Rectal smooth muscle tissue (tissue), 1 donor: ENCODE data around the gene DMBT1.
"Not testable (repeated sequence)": the region's sequence is repeated elsewhere in the genome, so short reads cannot be mapped to it uniquely, and the experiment has no call there.

Experiments
- H3K27ac ChIP-seq: one replicate; pipeline ENCODE4 v1.7.0; 2013; ENCODE audit warnings: low read depth, low read length, inconsistent platforms
- H3K27me3 ChIP-seq: one replicate; pipeline ENCODE4 v1.7.0; 2013; ENCODE audit warnings: low read length; ENCODE audit not compliant: control insufficient read depth, insufficient read depth
- H3K36me3 ChIP-seq: one replicate; pipeline ENCODE4 v1.7.0; 2013; ENCODE audit warnings: low read length; ENCODE audit not compliant: control insufficient read depth, insufficient read depth
- H3K4me1 ChIP-seq: one replicate; pipeline ENCODE4 v1.7.0; 2013; ENCODE audit warnings: low read length; ENCODE audit not compliant: control insufficient read depth, insufficient read depth
- H3K4me3 ChIP-seq: one replicate; pipeline ENCODE4 v1.7.0; 2013; ENCODE audit warnings: low read length
- H3K9ac ChIP-seq: one replicate; pipeline ENCODE4 v1.7.0; 2013; ENCODE audit warnings: low read length

The DMBT1 gene

GRCh38 chr10:122617476-122618270 lies 57.1 kb downstream of the DMBT1 start:
- H3K4me1 ChIP-seq, result no peaks in the 10 kb centered on the region
- H3K9ac ChIP-seq, result no peak overlapping the region
- H3K36me3 ChIP-seq, result no peaks in the 10 kb centered on the region
- H3K27me3 ChIP-seq, result no peaks in the 10 kb centered on the region
- no peak overlapping the region for H3K27ac ChIP-seq
- no peak overlapping the region for H3K4me3 ChIP-seq

- Histone ChIP-seq H3K27me3 (no peaks in the 10 kb centered on the region), H3K27ac (no peak overlapping the region), H3K36me3 (no peaks in the 10 kb centered on the region), H3K4me1 (no peaks in the 10 kb centered on the region), H3K4me3 (no peak overlapping the region), H3K9ac (no peak overlapping the region)
Measured at GRCh38 chr10:122618461-122619165, 58.1 kb downstream of the DMBT1 start.

- H3K27me3 ChIP-seq, H3K9ac ChIP-seq, H3K36me3 ChIP-seq, H3K4me1 ChIP-seq, H3K4me3 ChIP-seq, H3K27ac ChIP-seq: not testable (repeated sequence)
Measured at GRCh38 chr10:122620961-122621360, 60.4 kb downstream of the DMBT1 start.

GRCh38 chr10:122624546-122624945 lies 64.0 kb downstream of the DMBT1 start:
- Histone ChIP-seq H3K4me3 (no peak overlapping the region), H3K9ac (no peak overlapping the region), H3K36me3 (no peaks in the 10 kb centered on the region), H3K4me1 (no peaks in the 10 kb centered on the region), H3K27me3 (no peaks in the 10 kb centered on the region), H3K27ac (no peak overlapping the region)

GRCh38 chr10:122630526-122630925 lies 70.0 kb downstream of the DMBT1 start:
- Histone ChIP-seq H3K27me3 (no peaks in the 10 kb centered on the region), H3K9ac (no peak overlapping the region), H3K4me3 (no peak overlapping the region), H3K27ac (no peak overlapping the region), H3K4me1 (no peaks in the 10 kb centered on the region), H3K36me3 (no peaks in the 10 kb centered on the region)

- Histone ChIP-seq H3K4me1 (no peaks in the 10 kb centered on the region), H3K4me3 (no peak overlapping the region), H3K27ac (no peak overlapping the region), H3K36me3 (no peaks in the 10 kb centered on the region), H3K9ac (no peak overlapping the region), H3K27me3 (no peaks in the 10 kb centered on the region)
Measured at GRCh38 chr10:122632031-122632430, 71.5 kb downstream of the DMBT1 start.

GRCh38 chr10:122632576-122632975 lies 72.0 kb downstream of the DMBT1 start:
- H3K27me3 ChIP-seq, result no peaks in the 10 kb centered on the region

GRCh38 chr10:122636953-122637352 lies 76.4 kb downstream of the DMBT1 start:
- Histone ChIP-seq H3K27me3 (no peaks in the 10 kb centered on the region), H3K9ac (no peak overlapping the region), H3K4me1 (no peaks in the 10 kb centered on the region), H3K4me3 (no peak overlapping the region), H3K27ac (no peak overlapping the region), H3K36me3 (no peaks in the 10 kb centered on the region)

More at GRCh38 chr10:122632576-122632975, 72.0 kb downstream of the DMBT1 start:
- no peak overlapping the region for H3K27ac ChIP-seq
- no peaks in the 10 kb centered on the region for H3K4me1 ChIP-seq
- no peak overlapping the region for H3K4me3 ChIP-seq
- H3K36me3 ChIP-seq, result no peaks in the 10 kb centered on the region
- no peak overlapping the region for H3K9ac ChIP-seq

GRCh38 chr10:122637376-122637775 lies 76.8 kb downstream of the DMBT1 start:
- Histone ChIP-seq H3K4me3 (no peak overlapping the region), H3K27ac (no peak overlapping the region), H3K4me1 (no peaks in the 10 kb centered on the region)

GRCh38 chr10:122638106-122638505 lies 77.6 kb downstream of the DMBT1 start:
- Histone ChIP-seq H3K4me1 (no peaks in the 10 kb centered on the region), H3K9ac (no peak overlapping the region), H3K27ac (no peak overlapping the region), H3K4me3 (no peak overlapping the region), H3K36me3 (no peaks in the 10 kb centered on the region), H3K27me3 (no peaks in the 10 kb centered on the region)

More at GRCh38 chr10:122637376-122637775, 76.8 kb downstream of the DMBT1 start:
- Histone ChIP-seq H3K36me3 (no peaks in the 10 kb centered on the region), H3K27me3 (no peaks in the 10 kb centered on the region), H3K9ac (no peak overlapping the region)

GRCh38 chr10:122639801-122640200 lies 79.2 kb downstream of the DMBT1 start:
- H3K27ac ChIP-seq, result no peak overlapping the region
- no peaks in the 10 kb centered on the region for H3K36me3 ChIP-seq
- H3K9ac ChIP-seq, result no peak overlapping the region
- H3K4me1 ChIP-seq, result no peaks in the 10 kb centered on the region
- H3K27me3 ChIP-seq, result no peaks in the 10 kb centered on the region
- no peak overlapping the region for H3K4me3 ChIP-seq

GRCh38 chr10:122640921-122641320 lies 80.4 kb downstream of the DMBT1 start:
- Histone ChIP-seq H3K4me1 (no peaks in the 10 kb centered on the region), H3K4me3 (no peak overlapping the region), H3K27me3 (no peaks in the 10 kb centered on the region), H3K9ac (no peak overlapping the region), H3K27ac (no peak overlapping the region), H3K36me3 (no peaks in the 10 kb centered on the region)
